ENCODE results near the gene ALK. TPM values are rescaled to one million over a fixed set of nuclear protein-coding genes. Genes with fewer than 3 reads are reported as not detected.

ALK gene
- total and polyA plus RNA-seq, 12 donors, result 0.09 to 1.8 (median 0.53) TPM; not detected in 1

DNA sequence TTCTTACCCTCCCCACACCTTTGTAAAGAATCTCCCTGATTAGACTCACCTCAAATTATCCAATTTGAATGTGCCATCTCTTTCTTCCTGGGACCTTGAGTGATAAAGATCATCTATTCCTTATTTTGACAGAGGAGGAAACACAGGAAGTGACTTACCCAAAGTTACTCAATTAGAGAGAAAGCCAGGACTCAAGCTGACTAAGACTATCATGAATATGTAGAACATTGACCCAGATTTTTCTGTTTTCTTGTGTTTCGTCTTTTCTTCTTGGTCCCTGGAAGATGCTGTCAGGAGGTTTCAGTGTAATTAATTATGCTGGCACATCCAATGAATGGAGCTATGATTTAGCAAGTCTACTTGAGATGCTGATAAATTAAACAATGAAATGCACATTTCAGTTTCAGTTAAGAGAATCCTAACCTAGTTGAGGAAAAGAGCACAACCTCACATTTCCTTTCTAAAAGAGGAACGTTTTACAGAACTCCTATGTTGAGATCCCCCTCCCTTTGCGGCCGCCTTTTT is 425.8 kb downstream of the ALK start:
- intact Hi-C loops (cut with DNase I), result no loop called here
- no peaks in the 10 kb centered on the region for H3K27me3 ChIP-seq

DNA sequence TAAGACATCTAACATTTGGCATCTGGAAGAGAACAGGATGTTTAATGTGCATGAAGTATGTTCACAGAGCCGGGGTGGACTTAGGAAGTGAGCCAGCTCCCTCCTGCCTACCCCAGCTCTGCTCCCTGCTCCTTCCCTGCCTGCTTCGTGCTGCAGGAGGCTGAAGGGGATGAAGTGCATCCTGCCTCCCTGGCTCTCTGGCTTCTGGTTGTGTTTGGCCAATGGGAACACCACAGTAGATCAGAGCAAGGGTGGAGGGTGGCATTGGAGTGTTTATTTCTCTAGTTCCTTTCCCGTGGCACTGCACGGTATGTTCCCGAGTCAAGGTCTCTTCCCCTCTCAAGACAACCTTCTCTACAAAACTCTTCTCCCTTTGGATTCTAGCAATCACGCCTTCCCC is 426.3 kb downstream of the ALK start:
- Histone ChIP-seq H3K27me3 (no peaks in the 10 kb centered on the region), H3K4me3 (no peak overlapping the region), H3K36me3 (replicated peaks in 1 of 2) (no peaks in the 10 kb centered on the region), H3K27ac (no peak overlapping the region), H3K4me1 (replicated peaks in 1 of 2) (no peaks in the 10 kb centered on the region), H3K9me3 (replicated peaks in 1 of 3) (no peaks in the 10 kb centered on the region)
- WGBS, 4 donors, result 38 to 50% (median 48%) methylated on average over 6 of the region's 6 CpGs
- TF ChIP-seq, protein P1, sequence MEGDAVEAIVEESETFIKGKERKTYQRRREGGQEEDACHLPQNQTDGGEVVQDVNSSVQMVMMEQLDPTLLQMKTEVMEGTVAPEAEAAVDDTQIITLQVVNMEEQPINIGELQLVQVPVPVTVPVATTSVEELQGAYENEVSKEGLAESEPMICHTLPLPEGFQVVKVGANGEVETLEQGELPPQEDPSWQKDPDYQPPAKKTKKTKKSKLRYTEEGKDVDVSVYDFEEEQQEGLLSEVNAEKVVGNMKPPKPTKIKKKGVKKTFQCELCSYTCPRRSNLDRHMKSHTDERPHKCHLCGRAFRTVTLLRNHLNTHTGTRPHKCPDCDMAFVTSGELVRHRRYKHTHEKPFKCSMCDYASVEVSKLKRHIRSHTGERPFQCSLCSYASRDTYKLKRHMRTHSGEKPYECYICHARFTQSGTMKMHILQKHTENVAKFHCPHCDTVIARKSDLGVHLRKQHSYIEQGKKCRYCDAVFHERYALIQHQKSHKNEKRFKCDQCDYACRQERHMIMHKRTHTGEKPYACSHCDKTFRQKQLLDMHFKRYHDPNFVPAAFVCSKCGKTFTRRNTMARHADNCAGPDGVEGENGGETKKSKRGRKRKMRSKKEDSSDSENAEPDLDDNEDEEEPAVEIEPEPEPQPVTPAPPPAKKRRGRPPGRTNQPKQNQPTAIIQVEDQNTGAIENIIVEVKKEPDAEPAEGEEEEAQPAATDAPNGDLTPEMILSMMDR (IDR thresholded peaks at IDR 0.05), result no peak
- TF ChIP-seq POLR2A (IDR thresholded peaks at IDR 0.05), result no peak
- intact Hi-C loops (cut with DNase I), result no loop called here
- DNase-seq, result no peak

More for the DNA sequence above, 425.8 kb downstream of the ALK start:
- no peaks in the 10 kb centered on the region for H3K4me1 ChIP-seq (replicated peaks in 1 of 2)
- no peak overlapping the region for H3K27ac ChIP-seq
- WGBS, 4 donors, result 50 to 62% (median 57%) methylated on average over 4 of the region's 4 CpGs
- no peaks in the 10 kb centered on the region for H3K9me3 ChIP-seq (replicated peaks in 1 of 3)
- H3K36me3 ChIP-seq (replicated peaks in 1 of 2), result no peaks in the 10 kb centered on the region
- no peak overlapping the region for H3K4me3 ChIP-seq
- DNase-seq, result no peak
- TF ChIP-seq POLR2A (IDR thresholded peaks at IDR 0.05), result no peak
- TF ChIP-seq, protein P1 (IDR thresholded peaks at IDR 0.05), result no peak

DNA sequence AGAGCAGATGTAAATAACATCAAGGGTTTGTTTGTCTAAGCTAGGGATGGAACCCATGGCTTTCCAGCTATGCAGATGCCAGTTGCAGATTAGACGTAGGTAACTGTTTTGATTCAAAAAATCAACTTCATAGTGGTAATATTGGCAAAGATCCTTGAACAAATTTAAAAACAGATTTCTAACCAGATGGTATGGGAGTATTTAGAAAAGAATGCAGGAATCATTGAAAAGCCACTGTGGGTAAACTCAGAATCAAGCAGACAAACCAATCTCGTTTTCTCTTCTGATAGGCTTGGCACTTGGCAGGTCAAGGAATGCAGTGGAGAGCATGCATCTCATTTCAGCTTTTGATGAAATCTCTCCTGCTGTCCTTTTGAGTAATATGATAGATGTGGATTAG is 428.7 kb downstream of the ALK start:
- TF ChIP-seq, protein P1 (IDR thresholded peaks at IDR 0.05), result no peak
- TF ChIP-seq POLR2A (IDR thresholded peaks at IDR 0.05), result no peak
- WGBS, 4 donors, result 45 to 73% (median 65%) methylated on average over 2 of the region's 2 CpGs
- no peak overlapping the region for H3K27ac ChIP-seq
- no peak for DNase-seq
- H3K27me3 ChIP-seq, result no peaks in the 10 kb centered on the region
- no peaks in the 10 kb centered on the region for H3K4me1 ChIP-seq (replicated peaks in 1 of 2)
- no peaks in the 10 kb centered on the region for H3K36me3 ChIP-seq (replicated peaks in 1 of 2)
- no peaks in the 10 kb centered on the region for H3K9me3 ChIP-seq (replicated peaks in 1 of 3)
- no peak overlapping the region for H3K4me3 ChIP-seq
- intact Hi-C loops (cut with DNase I), result no loop called here

DNA sequence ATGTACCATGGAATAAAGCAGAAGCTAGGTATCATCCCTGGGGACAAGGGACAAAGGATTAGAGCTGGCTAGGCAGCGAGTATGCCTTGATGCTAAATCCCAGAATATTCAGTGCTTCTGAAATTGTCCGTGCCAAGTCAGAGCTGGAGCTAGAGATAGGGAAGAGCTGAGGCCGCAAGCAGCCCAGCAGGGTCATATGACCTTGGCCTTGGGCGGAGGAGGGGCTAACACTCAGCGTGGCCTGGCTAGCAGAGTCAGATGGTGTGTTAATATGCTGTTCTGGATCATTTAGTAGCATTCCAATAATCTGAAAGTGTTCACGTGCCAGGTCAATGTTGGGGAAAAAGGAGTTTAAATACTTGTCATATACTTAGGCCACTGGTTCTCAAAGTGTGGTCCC is 431.3 kb downstream of the ALK start:
- no peaks in the 10 kb centered on the region for H3K36me3 ChIP-seq (replicated peaks in 1 of 2)
- H3K27ac ChIP-seq, result no peak overlapping the region
- intact Hi-C loops (cut with DNase I), result no loop called here
- H3K27me3 ChIP-seq, result no peaks in the 10 kb centered on the region
- no peaks in the 10 kb centered on the region for H3K4me1 ChIP-seq (replicated peaks in 1 of 2)
- H3K4me3 ChIP-seq, result no peak overlapping the region
- WGBS, 4 donors, result 35 to 52% (median 45%) methylated on average over 6 of the region's 6 CpGs
- peak in 5 of 7 donors; percentile 26 to 70 (median 48) for DNase-seq
- no peaks in the 10 kb centered on the region for H3K9me3 ChIP-seq (replicated peaks in 1 of 3)
- TF ChIP-seq POLR2A (IDR thresholded peaks at IDR 0.05), result no peak
- TF ChIP-seq, protein P1 (IDR thresholded peaks at IDR 0.05), result no peak
